Tibial nerve (tissue), 4 donors: ENCODE measurements around the gene SULT1A3.
"Not testable (repeated sequence)": the region's sequence is repeated elsewhere in the genome, so short reads cannot be mapped to it uniquely, and the experiment has no call there.

Experiments used
- EP300 ChIP-seq, 2 donors: sonication (generic); formaldehyde crosslinking; IDR thresholded peaks; one replicate each; pipeline ENCODE4 v1.6.1; 2017; ENCODE audit warnings: antibody characterized with exemption in 2 of 2, mild to moderate bottlenecking in 1 of 2
- POLR2A ChIP-seq, 2 donors: fragments of 450-650 bp; IDR thresholded peaks; one replicate each; pipeline ENCODE4 v1.6.1; 2017; ENCODE audit warnings: antibody characterized with exemption in 2 of 2, mild to moderate bottlenecking in 2 of 2, moderate library complexity in 2 of 2
- TF ChIP-seq, protein P1 (sequence below), 5 experiments: fragments of 200-600 bp in 3 of 5; fragments of 450-650 bp in 2 of 5; sonication (generic) in 3 of 5; IDR thresholded peaks; one replicate each; pipeline ENCODE4 v1.5.1; 2016 to 2019; ENCODE audit warnings: antibody characterized with exemption in 5 of 5, mild to moderate bottlenecking in 3 of 5, moderate library complexity in 2 of 5

DNA sequence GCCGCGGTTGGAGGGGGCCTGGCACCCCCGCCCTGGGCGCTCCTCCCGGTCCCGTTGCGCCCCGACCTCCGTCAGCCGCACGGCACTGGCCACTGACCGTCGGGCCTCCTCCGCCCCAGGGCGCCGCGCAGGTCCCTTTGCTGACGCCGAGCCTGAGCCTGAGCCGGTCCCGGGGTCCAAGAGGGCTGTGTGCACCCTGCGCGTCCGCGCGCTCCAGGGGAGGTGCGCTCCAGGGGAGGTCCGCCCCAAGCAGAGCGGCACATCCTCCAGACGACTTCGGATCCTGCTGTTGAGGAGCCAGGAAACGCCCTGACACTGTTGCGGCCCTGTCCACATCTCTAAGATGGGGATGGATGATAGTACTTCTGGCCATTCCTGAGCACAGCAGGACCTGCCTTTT is 7.2 kb downstream of the SULT1A3 start:
- TF ChIP-seq, protein P1, sequence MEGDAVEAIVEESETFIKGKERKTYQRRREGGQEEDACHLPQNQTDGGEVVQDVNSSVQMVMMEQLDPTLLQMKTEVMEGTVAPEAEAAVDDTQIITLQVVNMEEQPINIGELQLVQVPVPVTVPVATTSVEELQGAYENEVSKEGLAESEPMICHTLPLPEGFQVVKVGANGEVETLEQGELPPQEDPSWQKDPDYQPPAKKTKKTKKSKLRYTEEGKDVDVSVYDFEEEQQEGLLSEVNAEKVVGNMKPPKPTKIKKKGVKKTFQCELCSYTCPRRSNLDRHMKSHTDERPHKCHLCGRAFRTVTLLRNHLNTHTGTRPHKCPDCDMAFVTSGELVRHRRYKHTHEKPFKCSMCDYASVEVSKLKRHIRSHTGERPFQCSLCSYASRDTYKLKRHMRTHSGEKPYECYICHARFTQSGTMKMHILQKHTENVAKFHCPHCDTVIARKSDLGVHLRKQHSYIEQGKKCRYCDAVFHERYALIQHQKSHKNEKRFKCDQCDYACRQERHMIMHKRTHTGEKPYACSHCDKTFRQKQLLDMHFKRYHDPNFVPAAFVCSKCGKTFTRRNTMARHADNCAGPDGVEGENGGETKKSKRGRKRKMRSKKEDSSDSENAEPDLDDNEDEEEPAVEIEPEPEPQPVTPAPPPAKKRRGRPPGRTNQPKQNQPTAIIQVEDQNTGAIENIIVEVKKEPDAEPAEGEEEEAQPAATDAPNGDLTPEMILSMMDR (IDR thresholded peaks at IDR 0.05): not testable (repeated sequence)
- not testable (repeated sequence) for TF ChIP-seq POLR2A, EP300 (IDR thresholded peaks at IDR 0.05)
